Measurements from ENCODE around the gene OS9. TPM values are rescaled to one million over a fixed set of nuclear protein-coding genes. Genes with fewer than 3 reads are reported as not detected.

OS9 gene
- total and polyA plus RNA-seq, 9 of the 15 experiments (the other 6 are each of a cell fraction or from before 2014, with no cell fraction given) = 4.6 to 105 (median 89.5) TPM

GRCh38 chr12:57737467-57738460, 43.8 kb downstream of the OS9 start:
- peaks cover 9 to 36% of the 10 kb centered on the region in 2 experiments; a peak in 4 of 5 replicates for H3K4me1 ChIP-seq (replicated peaks in 1 of 2; ENCODE audit: control insufficient read depth in 2 of 2, insufficient read depth in 2 of 2, low read length in 2 of 2)
- no peaks in the 10 kb centered on the region for H3K79me2 ChIP-seq (ENCODE audit: control insufficient read depth, insufficient read depth, low read length)
- no peaks in the 10 kb centered on the region for H3K36me3 ChIP-seq (ENCODE audit: control insufficient read depth, insufficient read depth, low read length)
- no peaks in the 10 kb centered on the region for H3K9me1 ChIP-seq (ENCODE audit: control insufficient read depth, insufficient read depth, low read length)
- BruUV-seq (replicated peaks) = no TSS peak
- POLR2A ChIA-PET = interaction anchor here (0.7 to 3.5 kb wide), 2 partner anchors 7 to 30 kb away, joined by 3 to 15 read pairs; partner anchors contain the start of gene TSPAN31
- no peaks in the 10 kb centered on the region for H3K9me3 ChIP-seq (replicated peaks; ENCODE audit: control insufficient read depth, insufficient read depth, low read depth, low read length)
- 26% methylated on average over 16 of the region's 110 CpGs for WGBS (ENCODE audit: insufficient coverage, low coverage, missing lambda C conversion rate)
- in situ Hi-C loops (cut with MboI) (no loop called here), intact Hi-C loops (cut with micrococcal nuclease) (loop anchor here (2.0 to 5.0 kb wide), 3 partner anchors 105 to 275 kb away; partner anchors contain the start of genes B4GALNT1, DDIT3 and MBD6)
- no peaks in the 10 kb centered on the region for H4K20me1 ChIP-seq (replicated peaks; ENCODE audit: control insufficient read depth, insufficient read depth, low read length)
- H3K4me3 ChIP-seq = no peak overlapping the region
- H3K27me3 ChIP-seq (ENCODE audit: control insufficient read depth in 2 of 2, insufficient read depth in 2 of 2, low read length in 2 of 2) = peaks cover 4 to 44% of the 10 kb centered on the region in 2 experiments; a peak in 3 of 5 replicates
- CTCF ChIA-PET (ENCODE audit: low intra/inter-chr PET ratio) = no interaction called here
- DNase-seq (ENCODE audit: extremely low read depth in 1 of 4, low spot score in 3 of 4) (no peak), FAIRE-seq (no peak), ATAC-seq (no peak)
- 0 out of 2 replicates have a peak overlapping the region, but pooled peaks have one; percentile 94 for H2AFZ ChIP-seq (ENCODE audit: low read depth, low read length)
- H3K27ac ChIP-seq (ENCODE audit: extremely low read depth, low read depth, low read length) = no peak overlapping the region
- H3K4me2 ChIP-seq (ENCODE audit: insufficient read depth, low read length) = no peak overlapping the region
- H3K9ac ChIP-seq (ENCODE audit: insufficient read depth in 1 of 2, low read depth in 2 of 2, low read length in 2 of 2) = peak overlapping the region in 1 of 2 experiments; percentile 87; a peak in 1 of 4 replicates
- no peak for TF ChIP-seq SNAPC5 (CRISPR knock-in tag; IDR thresholded peaks at IDR 0.05)
- TF ChIP-seq PRDM10 (IDR thresholded peaks at IDR 0.05; ENCODE audit: partially characterized antibody) = no peak
- TF ChIP-seq TFAP4 (CRISPR knock-in tag; IDR thresholded peaks at IDR 0.05; ENCODE audit: borderline replicate concordance) = no peak
- no peak for TF ChIP-seq FOXA1 (IDR thresholded peaks at IDR 0.05; ENCODE audit: borderline replicate concordance)
- no peak for TF ChIP-seq NR2C2 (CRISPR knock-in tag; IDR thresholded peaks at IDR 0.05)
- peak; percentile 39; the same call in 1 of the 2 replicates for TF ChIP-seq NR2C2 (tag; IDR thresholded peaks at IDR 0.05)
- no peak for TF ChIP-seq NR3C1 (CRISPR knock-in tag; IDR thresholded peaks at IDR 0.05)
- no peak for TF ChIP-seq JUN (IDR thresholded peaks at IDR 0.05; ENCODE audit: borderline replicate concordance, low read depth, low read length)
- no peak for TF ChIP-seq JUN (CRISPR knock-in tag; IDR thresholded peaks at IDR 0.05; ENCODE audit: borderline replicate concordance)
- no peak for TF ChIP-seq CBFA2T3 (IDR thresholded peaks at IDR 0.05)
- no peak for TF ChIP-seq ZNF707 (CRISPR knock-in tag; conservative IDR thresholded peaks at IDR 0.05)
- TF ChIP-seq CREBBP (IDR thresholded peaks at IDR 0.05; ENCODE audit: low read depth, low read length) = no peak
- TF ChIP-seq ZBTB17 (CRISPR knock-in tag; IDR thresholded peaks at IDR 0.05) = no peak
- TF ChIP-seq ZC3H4 (CRISPR knock-in tag; IDR thresholded peaks at IDR 0.05; ENCODE audit: borderline replicate concordance) = no peak
- no peak for TF ChIP-seq MYNN (IDR thresholded peaks at IDR 0.05)
- TF ChIP-seq MYNN (CRISPR knock-in tag; IDR thresholded peaks at IDR 0.05) = no peak
- TF ChIP-seq RBM14 (IDR thresholded peaks at IDR 0.05; ENCODE audit: borderline replicate concordance, insufficient read depth, low read depth, low read length) = 0 out of 2 replicates have a peak, but pooled peaks have one; percentile 11
